Mucosa of rectum (tissue), 2 donors: Measurements from ENCODE around the gene PLXND1.
"Not testable (repeated sequence)": the region's sequence is repeated elsewhere in the genome, so short reads cannot be mapped to it uniquely, and the experiment has no call there.

Experiments
- H3K27ac ChIP-seq, 2 donors: one replicate each; pipeline ENCODE4 v1.7.0; 2013; ENCODE audit warnings: inconsistent platforms in 2 of 2, low read depth in 2 of 2, low read length in 2 of 2
- H3K27me3 ChIP-seq, 2 donors: one replicate each; pipeline ENCODE4 v1.7.0; 2013; ENCODE audit warnings: low read length in 2 of 2; ENCODE audit not compliant: control insufficient read depth in 2 of 2, insufficient read depth in 2 of 2
- H3K36me3 ChIP-seq, 2 donors: one replicate each; pipeline ENCODE4 v1.7.0; 2013; ENCODE audit warnings: low read length in 2 of 2; ENCODE audit not compliant: control insufficient read depth in 2 of 2, insufficient read depth in 2 of 2
- H3K4me1 ChIP-seq, 2 donors: one replicate each; pipeline ENCODE4 v1.7.0; 2013; ENCODE audit warnings: low read length in 2 of 2, mild to moderate bottlenecking in 1 of 2; ENCODE audit not compliant: control insufficient read depth in 2 of 2, insufficient read depth in 2 of 2
- H3K4me3 ChIP-seq, 2 donors: one replicate each; pipeline ENCODE4 v1.7.0; 2013; ENCODE audit warnings: low read length in 2 of 2
- H3K9ac ChIP-seq, 2 donors: one replicate each; pipeline ENCODE4 v1.7.0; 2013; ENCODE audit warnings: low read length in 2 of 2, low read depth in 1 of 2, mild to moderate bottlenecking in 1 of 2
- H3K9me3 ChIP-seq, 2 donors: one replicate each; pipeline ENCODE4 v1.7.0; 2013; ENCODE audit warnings: low read length in 2 of 2; ENCODE audit not compliant: control insufficient read depth in 2 of 2
- donor health status: healthy.
- donor health status: Normal muscosa, but diverticular disease.

PLXND1 gene

DNA sequence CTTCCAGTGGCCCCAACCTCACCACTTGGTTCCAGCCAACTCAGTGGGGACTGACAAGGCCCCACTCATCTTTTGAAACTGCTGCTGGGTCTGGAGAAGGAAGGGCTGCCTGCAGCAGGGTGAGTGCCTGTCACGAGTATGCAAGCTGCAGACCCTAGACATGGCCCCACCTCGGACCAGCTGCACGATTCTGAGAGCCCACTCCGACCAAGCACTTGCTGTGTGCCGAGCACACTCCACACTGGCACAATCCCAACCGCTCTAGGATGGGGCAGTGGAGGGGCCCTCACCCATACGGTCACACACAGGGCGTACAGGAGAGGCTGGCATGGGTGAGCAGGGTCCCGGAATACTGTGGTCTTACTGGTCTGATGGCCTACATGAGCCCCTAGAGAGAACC lies 8.0 kb upstream of the PLXND1 start:
- peak overlapping the region in 1 of 2 donors; percentile 52 for H3K27ac ChIP-seq

DNA sequence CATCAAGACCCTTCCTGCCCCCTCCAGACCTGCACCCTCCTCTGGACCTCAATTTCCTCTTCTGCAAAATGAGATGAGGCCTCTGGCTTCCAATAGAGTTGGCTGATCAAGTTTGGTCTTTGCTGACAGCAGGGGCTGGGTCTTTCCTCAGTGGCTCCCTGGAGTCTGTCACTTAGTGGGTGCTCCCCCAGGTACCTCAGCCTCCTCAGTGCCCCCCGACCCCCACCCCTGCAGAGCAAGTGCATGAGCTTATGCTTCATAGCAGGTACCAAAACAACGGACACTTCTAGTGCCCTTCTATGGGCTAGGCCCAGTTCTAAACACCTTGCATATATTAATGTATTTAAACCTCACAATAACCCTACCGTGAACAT lies 6.9 kb upstream of the PLXND1 start:
- H3K36me3 ChIP-seq: no peaks in the 10 kb centered on the region
- H3K27me3 ChIP-seq: peaks cover 0 to 2% of the 10 kb centered on the region in 2 donors
- no peak overlapping the region for H3K4me3 ChIP-seq
- no peak overlapping the region for H3K27ac ChIP-seq
- no peaks in the 10 kb centered on the region for H3K9me3 ChIP-seq
- peaks cover 11 to 23% of the 10 kb centered on the region in 2 donors for H3K4me1 ChIP-seq
- H3K9ac ChIP-seq: no peak overlapping the region

More for the DNA sequence above, 8.0 kb upstream of the PLXND1 start:
- Histone ChIP-seq H3K27me3 (no peaks in the 10 kb centered on the region), H3K4me1 (peaks cover 11 to 23% of the 10 kb centered on the region in 2 donors), H3K4me3 (no peak overlapping the region), H3K9me3 (no peaks in the 10 kb centered on the region), H3K9ac (no peak overlapping the region), H3K36me3 (no peaks in the 10 kb centered on the region)

DNA sequence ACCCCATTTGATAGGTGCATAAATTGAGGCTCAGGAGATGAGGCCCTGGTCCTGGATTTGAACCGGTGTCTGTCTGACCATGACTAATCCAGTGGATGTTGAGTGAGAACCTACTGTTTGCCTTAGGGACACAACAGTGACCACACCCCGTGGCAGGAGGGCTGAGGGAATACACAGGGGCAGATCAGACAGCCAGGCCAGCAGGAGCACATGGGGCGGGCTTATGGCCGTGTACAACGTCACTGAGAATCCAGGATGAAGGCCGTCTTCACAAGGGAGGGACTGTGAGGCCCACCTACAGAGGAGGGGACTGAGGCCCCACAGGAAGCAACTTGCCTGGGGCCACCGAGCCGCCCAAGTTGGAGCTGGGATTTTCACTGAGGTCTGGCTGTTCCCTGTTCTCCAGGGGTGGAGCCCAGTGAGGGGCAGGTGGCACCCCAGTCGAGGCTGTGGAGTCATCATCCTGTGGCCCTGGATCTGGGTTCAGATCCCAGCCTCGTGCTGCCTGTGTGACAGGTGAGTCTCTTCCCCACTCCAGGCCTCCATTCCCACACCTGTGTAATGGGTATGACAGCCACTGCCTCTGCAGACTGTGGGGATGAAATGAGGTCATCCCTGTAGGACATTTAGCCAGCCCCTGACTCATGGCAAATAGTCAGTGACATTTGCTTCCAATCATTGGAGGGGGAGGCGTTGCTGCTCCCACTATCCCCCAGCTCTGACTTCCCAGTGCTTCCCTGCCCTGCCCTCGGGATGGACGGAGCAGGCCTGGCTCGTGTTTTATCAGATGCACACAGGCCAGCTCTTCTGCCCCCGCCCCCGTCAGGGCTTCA lies 6.3 kb upstream of the PLXND1 start:
- Histone ChIP-seq H3K27me3 (peaks cover 2 to 7% of the 10 kb centered on the region in 2 donors), H3K9ac (no peak overlapping the region), H3K4me3 (no peak overlapping the region), H3K36me3 (no peaks in the 10 kb centered on the region), H3K9me3 (no peaks in the 10 kb centered on the region), H3K27ac (peak overlapping the region; percentile 0 to 3), H3K4me1 (peaks cover 15 to 23% of the 10 kb centered on the region in 2 donors)

DNA sequence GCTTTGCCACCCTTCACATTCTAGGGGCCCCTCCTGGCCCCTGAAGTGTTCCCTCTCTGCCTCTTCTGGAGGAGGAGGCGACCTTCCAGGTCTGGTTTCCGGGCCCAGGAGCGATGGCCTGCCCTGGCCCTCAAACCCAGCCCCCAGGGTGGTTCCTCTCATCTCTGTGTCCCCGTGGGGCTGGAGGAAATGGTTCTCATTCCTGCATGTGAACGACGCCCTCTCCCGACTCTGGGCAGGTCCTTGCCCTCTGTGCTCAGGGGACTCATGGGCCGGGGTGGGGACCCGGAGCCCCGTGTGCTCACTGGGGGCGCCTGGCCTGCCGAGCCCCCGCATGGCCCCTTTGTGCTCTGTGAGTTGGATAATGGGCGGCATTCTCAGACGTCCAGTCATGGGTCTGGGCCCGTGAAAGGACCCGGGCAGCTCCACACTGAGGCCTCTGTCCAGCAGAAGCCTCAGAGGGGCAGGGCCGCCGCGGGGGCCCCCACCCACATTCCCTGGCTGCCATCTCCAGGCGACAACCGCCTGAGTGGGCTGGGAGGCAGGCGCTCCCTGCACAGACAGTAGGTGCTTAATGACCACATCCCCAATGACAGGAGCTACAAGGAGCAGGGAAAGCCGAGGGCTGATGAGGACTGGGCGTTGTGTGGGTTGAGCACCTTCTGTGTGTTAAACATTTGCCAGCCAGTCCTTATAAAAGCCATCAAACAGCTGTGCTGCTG lies 5.5 kb upstream of the PLXND1 start:
- no peak overlapping the region for H3K4me3 ChIP-seq
- H3K9me3 ChIP-seq: no peaks in the 10 kb centered on the region
- H3K4me1 ChIP-seq: peaks cover 19 to 27% of the 10 kb centered on the region in 2 donors
- H3K27ac ChIP-seq: peak overlapping the region; percentile 0 to 38
- no peak overlapping the region for H3K9ac ChIP-seq
- H3K27me3 ChIP-seq: peaks cover 4 to 7% of the 10 kb centered on the region in 2 donors
- H3K36me3 ChIP-seq: no peaks in the 10 kb centered on the region

DNA sequence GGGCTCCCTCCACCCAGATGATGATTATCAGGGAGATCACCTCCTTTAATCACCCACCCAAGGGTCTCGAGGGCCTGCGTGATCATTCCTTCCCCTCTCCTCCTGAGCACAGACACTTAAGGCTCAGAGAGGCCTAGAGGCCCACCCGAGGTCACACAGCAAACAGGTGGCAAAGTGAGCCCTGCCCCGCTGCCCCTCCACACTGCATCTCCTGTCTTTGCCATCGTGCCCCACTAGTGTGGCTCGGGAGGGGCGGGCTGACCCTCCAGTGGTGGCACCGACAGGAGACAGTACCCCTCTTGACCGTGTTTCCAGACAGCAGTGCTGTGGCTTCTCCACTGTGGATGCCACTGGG lies 4.9 kb upstream of the PLXND1 start:
- peaks cover 4 to 7% of the 10 kb centered on the region in 2 donors for H3K27me3 ChIP-seq
- no peak overlapping the region for H3K4me3 ChIP-seq
- H3K9ac ChIP-seq: no peak overlapping the region
- no peaks in the 10 kb centered on the region for H3K9me3 ChIP-seq
- peak overlapping the region in 1 of 2 donors; percentile 38 for H3K27ac ChIP-seq
- H3K36me3 ChIP-seq: no peaks in the 10 kb centered on the region
- H3K4me1 ChIP-seq: peaks cover 19 to 26% of the 10 kb centered on the region in 2 donors

DNA sequence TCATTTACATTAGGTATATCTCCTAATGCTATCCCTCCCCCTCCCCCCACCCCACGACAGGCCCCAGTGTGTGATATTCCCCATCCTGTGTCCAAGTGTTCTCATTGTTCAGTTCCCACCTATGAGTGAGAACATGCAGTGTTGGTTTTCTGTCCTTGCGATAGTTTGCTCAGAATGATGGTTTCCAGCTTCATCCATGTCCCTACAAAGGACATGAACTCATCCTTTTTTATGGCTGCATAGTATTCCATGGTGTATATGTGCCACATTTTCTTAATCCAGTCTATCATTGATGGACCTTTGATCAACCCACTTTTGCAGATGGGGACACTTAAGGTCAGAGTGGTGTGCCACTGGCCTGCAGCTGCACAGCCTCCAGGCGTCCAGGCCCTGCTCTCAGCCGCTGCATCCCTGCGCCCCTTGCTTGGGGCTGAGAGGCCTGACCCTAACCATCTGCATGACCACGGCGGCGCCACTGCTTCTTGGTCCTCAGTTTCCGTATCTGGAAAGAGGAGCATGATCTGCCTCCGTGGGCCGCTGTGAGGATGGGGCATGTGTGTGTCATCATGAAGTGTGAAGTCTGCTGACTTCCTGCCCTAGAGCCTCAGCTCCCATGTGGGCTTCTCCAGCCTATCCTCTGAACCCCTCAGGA lies 4.4 kb upstream of the PLXND1 start:
- not testable (repeated sequence) for H3K36me3 ChIP-seq, H3K4me3 ChIP-seq, H3K27ac ChIP-seq, H3K9ac ChIP-seq, H3K9me3 ChIP-seq, H3K27me3 ChIP-seq
- peaks cover 21 to 25% of the 10 kb centered on the region in 2 donors for H3K4me1 ChIP-seq

DNA sequence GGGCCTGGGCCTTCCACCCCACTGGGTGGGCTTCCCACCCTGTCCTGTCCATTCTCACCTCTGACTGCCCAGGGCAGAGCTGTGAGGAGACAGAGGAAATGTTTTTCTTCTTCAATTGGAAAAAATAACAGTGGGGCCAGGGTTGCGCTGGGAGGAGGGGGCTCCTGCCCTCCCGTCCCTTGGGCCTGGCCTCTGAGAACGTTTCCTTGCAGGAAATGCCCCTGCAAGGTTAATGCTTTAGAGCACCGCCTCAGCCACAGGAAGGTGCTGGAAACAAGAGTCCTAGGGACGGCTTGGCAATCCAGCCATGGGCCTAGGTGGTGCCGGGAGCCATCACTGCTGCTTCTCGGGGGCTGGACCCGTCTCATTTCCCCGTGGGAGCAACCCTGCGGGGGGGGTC lies 3.8 kb upstream of the PLXND1 start:
- Histone ChIP-seq H3K4me3 (no peak overlapping the region), H3K9ac (no peak overlapping the region), H3K36me3 (no peaks in the 10 kb centered on the region), H3K9me3 (no peaks in the 10 kb centered on the region), H3K4me1 (peaks cover 22 to 25% of the 10 kb centered on the region in 2 donors), H3K27ac (no peak overlapping the region), H3K27me3 (peaks cover 7 to 8% of the 10 kb centered on the region in 2 donors)

DNA sequence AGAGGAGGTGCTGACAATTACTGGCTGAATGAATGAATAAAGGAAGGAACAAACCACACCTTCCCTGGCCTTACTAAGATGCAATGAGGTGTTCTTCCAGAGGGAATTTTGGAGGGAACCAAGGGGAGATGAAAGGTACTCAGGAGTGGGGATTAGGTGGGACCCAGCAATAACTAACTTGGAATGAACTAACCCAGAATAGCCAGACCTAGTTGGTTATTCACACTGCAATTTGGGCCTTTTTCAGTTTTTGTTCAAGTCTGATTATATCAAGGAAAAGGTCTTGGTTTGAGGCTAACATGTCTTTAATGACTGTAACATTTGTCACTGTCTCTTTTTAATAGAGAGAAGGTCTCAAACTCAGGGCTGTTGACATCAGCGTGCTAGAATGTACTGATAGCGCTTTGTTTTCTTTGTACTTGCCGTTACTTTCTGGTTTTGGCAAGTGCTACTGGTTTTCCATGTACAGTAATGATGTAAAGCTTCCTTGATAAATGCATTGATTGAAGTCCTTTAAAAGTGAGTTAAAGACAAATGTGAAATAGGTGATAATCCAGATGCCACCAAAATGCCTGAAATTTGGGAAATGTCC lies 3.2 kb upstream of the PLXND1 start:
- H3K27ac ChIP-seq: no peak overlapping the region
- H3K9ac ChIP-seq: no peak overlapping the region
- no peaks in the 10 kb centered on the region for H3K9me3 ChIP-seq
- no peaks in the 10 kb centered on the region for H3K36me3 ChIP-seq
- H3K27me3 ChIP-seq: peaks cover 10 to 11% of the 10 kb centered on the region in 2 donors
- H3K4me3 ChIP-seq: no peak overlapping the region
- H3K4me1 ChIP-seq: peaks cover 20 to 24% of the 10 kb centered on the region in 2 donors

DNA sequence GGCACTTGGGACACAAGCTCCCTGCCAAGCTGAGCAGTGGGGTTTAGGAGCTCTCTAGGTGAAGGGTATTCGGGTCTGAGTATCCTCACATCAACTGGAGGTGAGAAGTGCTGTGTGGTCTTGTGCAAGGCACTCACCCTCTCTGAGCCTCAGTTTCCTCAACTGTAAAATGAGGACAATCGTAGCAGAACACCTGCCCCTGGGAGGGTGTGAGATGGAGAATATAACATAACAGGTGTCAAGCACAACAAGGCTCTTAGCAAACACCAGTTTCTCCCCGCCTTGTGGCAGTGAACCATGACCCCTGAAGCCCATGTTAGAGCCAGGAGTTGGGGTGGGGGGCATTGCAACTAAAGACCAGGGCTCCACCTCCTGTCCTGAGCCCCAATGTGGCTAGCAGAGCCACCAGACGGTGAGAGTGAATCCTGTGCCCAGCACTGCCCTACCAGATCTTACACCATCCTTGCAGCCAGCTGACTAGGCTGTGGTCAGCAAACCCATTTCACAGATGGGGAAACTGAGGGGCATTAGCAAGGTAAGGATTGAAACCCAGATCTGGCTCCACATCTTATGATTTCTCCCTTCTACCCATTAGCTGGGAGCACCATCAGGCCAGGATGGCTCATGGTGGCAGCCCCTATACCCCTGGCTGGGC lies 2.6 kb upstream of the PLXND1 start:
- no peak overlapping the region for H3K9ac ChIP-seq

More for the DNA sequence above, 2.6 kb upstream of the PLXND1 start:
- Histone ChIP-seq H3K27ac (peak overlapping the region; percentile 31 to 84), H3K36me3 (no peaks in the 10 kb centered on the region), H3K27me3 (peaks cover 13% of the 10 kb centered on the region in 2 donors), H3K4me1 (peaks cover 21 to 23% of the 10 kb centered on the region in 2 donors), H3K9me3 (no peaks in the 10 kb centered on the region), H3K4me3 (no peak overlapping the region)
